ACC112 (cell line): ENCODE measurements around the gene FAT1.

Source experiments
- H2AFZ ChIP-seq: fragments of 200-600 bp; sonication (generic); one replicate; pipeline ENCODE4 v1.6.0; 2017; ENCODE audit warnings: antibody characterized with exemption, low read length; ENCODE audit not compliant: unreplicated experiment
- H3K27ac ChIP-seq: fragments of 200-600 bp; sonication (generic); 2 replicates; pipeline ENCODE4 v1.5.1; 2014; ENCODE audit warnings: low read depth, mild to moderate bottlenecking, antibody characterized with exemption, low read length, moderate library complexity
- H3K27me3 ChIP-seq: fragments of 200-600 bp; sonication (generic); 2 replicates; pipeline ENCODE4 v1.6.1; 2014; ENCODE audit warnings: mild to moderate bottlenecking, antibody characterized with exemption, low read length, moderate library complexity, mixed read lengths; ENCODE audit not compliant: insufficient read depth
- H3K36me3 ChIP-seq: fragments of 200-600 bp; sonication (generic); 2 replicates; pipeline ENCODE4 v1.6.1; 2016; ENCODE audit warnings: mild to moderate bottlenecking, antibody characterized with exemption, low read length, moderate library complexity, mixed read lengths; ENCODE audit not compliant: insufficient read depth
- H3K4me1 ChIP-seq: fragments of 200-600 bp; sonication (generic); one replicate; pipeline ENCODE4 v1.6.1; 2016; ENCODE audit warnings: low read length, mixed read lengths; ENCODE audit not compliant: insufficient read depth, unreplicated experiment, control insufficient read depth
- H3K4me3 ChIP-seq: fragments of 200-600 bp; sonication (generic); 2 replicates; pipeline ENCODE4 v1.5.1; 2014; ENCODE audit warnings: mild to moderate bottlenecking, low read depth, low read length
- H3K79me2 ChIP-seq: fragments of 200-600 bp; sonication (generic); one replicate; pipeline ENCODE4 v1.6.0; 2016; ENCODE audit warnings: low read length; ENCODE audit not compliant: control insufficient read depth, unreplicated experiment, insufficient read depth

The FAT1 gene

GRCh38 chr4:186749611-186750281, 26.1 kb upstream of the FAT1 start:
- Histone ChIP-seq H3K4me1 (no peaks in the 10 kb centered on the region), H3K27me3 (no peaks in the 10 kb centered on the region)

GRCh38 chr4:186746581-186746980, 22.9 kb upstream of the FAT1 start:
- Histone ChIP-seq H3K27me3 (no peaks in the 10 kb centered on the region), H3K79me2 (no peaks in the 10 kb centered on the region), H3K4me3 (no peak overlapping the region), H2AFZ (no peak overlapping the region), H3K4me1 (no peaks in the 10 kb centered on the region), H3K36me3 (no peaks in the 10 kb centered on the region), H3K27ac (no peak overlapping the region)

More at GRCh38 chr4:186749611-186750281, 26.1 kb upstream of the FAT1 start:
- no peaks in the 10 kb centered on the region for H3K36me3 ChIP-seq
- H3K4me3 ChIP-seq: no peak overlapping the region
- H3K27ac ChIP-seq: no peak overlapping the region
- H2AFZ ChIP-seq: no peak overlapping the region
- H3K79me2 ChIP-seq: no peaks in the 10 kb centered on the region

- H3K27ac ChIP-seq: no peak overlapping the region
- H2AFZ ChIP-seq: no peak overlapping the region
Measured at GRCh38 chr4:186743261-186743660, 19.6 kb upstream of the FAT1 start.

GRCh38 chr4:186740822-186741221, 17.2 kb upstream of the FAT1 start:
- Histone ChIP-seq H2AFZ (no peak overlapping the region), H3K36me3 (no peaks in the 10 kb centered on the region), H3K4me1 (peaks cover 8% of the 10 kb centered on the region), H3K27ac (peak overlapping the region; percentile 37; the same call in 1 of the 2 replicates), H3K79me2 (no peaks in the 10 kb centered on the region), H3K4me3 (no peak overlapping the region), H3K27me3 (no peaks in the 10 kb centered on the region)

More at GRCh38 chr4:186743261-186743660, 19.6 kb upstream of the FAT1 start:
- no peaks in the 10 kb centered on the region for H3K4me1 ChIP-seq
- no peak overlapping the region for H3K4me3 ChIP-seq
- no peaks in the 10 kb centered on the region for H3K27me3 ChIP-seq
- no peaks in the 10 kb centered on the region for H3K79me2 ChIP-seq
- no peaks in the 10 kb centered on the region for H3K36me3 ChIP-seq

GRCh38 chr4:186739802-186740434, 16.3 kb upstream of the FAT1 start:
- no peak overlapping the region for H2AFZ ChIP-seq
- H3K36me3 ChIP-seq: no peaks in the 10 kb centered on the region
- H3K4me3 ChIP-seq: no peak overlapping the region
- no peaks in the 10 kb centered on the region for H3K79me2 ChIP-seq
- peaks cover 13% of the 10 kb centered on the region for H3K4me1 ChIP-seq
- no peak overlapping the region for H3K27ac ChIP-seq
- H3K27me3 ChIP-seq: no peaks in the 10 kb centered on the region

GRCh38 chr4:186739317-186739716, 15.7 kb upstream of the FAT1 start:
- H3K27ac ChIP-seq: no peak overlapping the region
- no peak overlapping the region for H2AFZ ChIP-seq
- H3K4me3 ChIP-seq: no peak overlapping the region
- H3K4me1 ChIP-seq: peaks cover 13% of the 10 kb centered on the region
- no peaks in the 10 kb centered on the region for H3K27me3 ChIP-seq
- H3K36me3 ChIP-seq: no peaks in the 10 kb centered on the region
- H3K79me2 ChIP-seq: no peaks in the 10 kb centered on the region

GRCh38 chr4:186738421-186738820, 14.8 kb upstream of the FAT1 start:
- Histone ChIP-seq H3K4me1 (peaks cover 13% of the 10 kb centered on the region), H3K36me3 (no peaks in the 10 kb centered on the region), H3K27ac (no peak overlapping the region), H3K27me3 (no peaks in the 10 kb centered on the region), H3K79me2 (no peaks in the 10 kb centered on the region), H2AFZ (no peak overlapping the region), H3K4me3 (no peak overlapping the region)

GRCh38 chr4:186737427-186737826, 13.8 kb upstream of the FAT1 start:
- Histone ChIP-seq H3K79me2 (no peaks in the 10 kb centered on the region), H3K4me3 (no peak overlapping the region), H3K36me3 (no peaks in the 10 kb centered on the region), H3K4me1 (peaks cover 13% of the 10 kb centered on the region), H3K27me3 (no peaks in the 10 kb centered on the region), H3K27ac (no peak overlapping the region), H2AFZ (no peak overlapping the region)

- H3K4me3 ChIP-seq: no peak overlapping the region
- H3K36me3 ChIP-seq: no peaks in the 10 kb centered on the region
- H3K79me2 ChIP-seq: no peaks in the 10 kb centered on the region
- H2AFZ ChIP-seq: no peak overlapping the region
- H3K4me1 ChIP-seq: peaks cover 13% of the 10 kb centered on the region
- no peak overlapping the region for H3K27ac ChIP-seq
- no peaks in the 10 kb centered on the region for H3K27me3 ChIP-seq
Measured at GRCh38 chr4:186736466-186736865, 12.8 kb upstream of the FAT1 start.

GRCh38 chr4:186734251-186734650, 10.6 kb upstream of the FAT1 start:
- Histone ChIP-seq H3K36me3 (no peaks in the 10 kb centered on the region), H3K27ac (no peak overlapping the region), H3K27me3 (no peaks in the 10 kb centered on the region), H3K79me2 (no peaks in the 10 kb centered on the region), H2AFZ (no peak overlapping the region), H3K4me3 (no peak overlapping the region), H3K4me1 (peaks cover 13% of the 10 kb centered on the region)

GRCh38 chr4:186733778-186734177, 10.1 kb upstream of the FAT1 start:
- Histone ChIP-seq H2AFZ (no peak overlapping the region), H3K27me3 (no peaks in the 10 kb centered on the region), H3K4me1 (peaks cover 17% of the 10 kb centered on the region), H3K79me2 (no peaks in the 10 kb centered on the region), H3K27ac (no peak overlapping the region), H3K36me3 (no peaks in the 10 kb centered on the region), H3K4me3 (no peak overlapping the region)
